HuH-7.5 (cell line): ENCODE results near the gene TCEANC2.

ENCODE experiments used
- DNase-seq: peaks from one replicate; pipeline ENCODE4 v3.0.0; 2011; ENCODE audit warnings: low spot score

TCEANC2 gene

DNA sequence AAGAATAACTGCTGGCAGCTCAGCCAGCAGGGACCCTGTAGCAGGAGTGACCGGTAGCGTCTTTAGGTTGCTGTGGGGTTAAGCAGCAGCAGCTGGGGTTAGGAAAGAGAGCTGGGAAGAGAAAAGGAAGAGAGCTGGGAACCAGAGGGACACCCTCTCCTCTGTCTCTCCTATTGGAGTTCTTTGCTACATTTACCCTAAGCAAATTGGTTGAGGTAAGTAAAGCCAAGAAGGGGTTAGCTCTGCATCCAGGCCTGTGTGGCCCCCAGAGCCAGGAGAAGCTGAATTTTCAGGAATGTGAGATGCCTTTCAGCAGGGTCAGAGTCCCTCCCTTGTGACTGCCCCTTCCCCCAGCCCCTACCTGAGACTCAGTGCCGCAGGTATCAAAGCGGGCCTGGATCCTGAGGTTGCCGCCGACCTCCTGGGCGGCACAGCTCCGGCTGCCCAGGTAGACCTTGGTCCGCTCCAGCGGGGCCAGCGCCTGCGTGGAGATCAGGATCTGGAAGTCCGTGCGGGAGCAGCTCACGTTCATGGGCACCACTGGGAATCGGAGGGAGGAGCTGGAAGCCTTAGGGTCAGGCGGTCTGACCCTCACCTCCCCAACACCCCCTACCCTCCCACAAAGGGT is 83.0 kb downstream of the TCEANC2 start:
- DNase-seq: no peak

DNA sequence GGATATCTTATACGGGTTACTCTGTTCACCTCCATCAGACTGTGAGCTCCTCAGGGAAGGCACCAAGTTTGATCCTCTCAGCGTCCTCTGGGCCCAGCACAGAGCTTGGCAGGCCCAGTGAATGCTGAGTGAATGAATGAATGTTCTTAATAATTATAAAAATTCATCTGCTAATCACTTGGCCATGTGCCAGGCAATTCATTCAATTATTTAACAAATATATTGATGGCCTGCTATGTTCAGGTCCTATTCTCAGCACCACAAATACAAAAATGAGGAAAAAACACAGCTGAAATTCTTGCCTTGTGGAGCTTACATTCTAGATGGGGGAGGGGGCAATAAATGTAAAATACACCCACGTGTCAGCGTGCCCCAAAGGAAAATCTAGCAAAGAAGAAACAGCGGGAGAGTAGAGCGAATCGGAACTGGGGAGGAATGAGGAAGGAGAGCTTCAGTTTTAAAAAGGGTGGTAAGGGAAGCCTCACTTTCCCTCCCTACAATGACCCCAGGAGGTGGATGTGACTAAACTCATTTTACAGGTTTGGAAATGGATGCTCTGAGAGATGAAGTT is 83.6 kb downstream of the TCEANC2 start:
- DNase-seq: no peak

DNA sequence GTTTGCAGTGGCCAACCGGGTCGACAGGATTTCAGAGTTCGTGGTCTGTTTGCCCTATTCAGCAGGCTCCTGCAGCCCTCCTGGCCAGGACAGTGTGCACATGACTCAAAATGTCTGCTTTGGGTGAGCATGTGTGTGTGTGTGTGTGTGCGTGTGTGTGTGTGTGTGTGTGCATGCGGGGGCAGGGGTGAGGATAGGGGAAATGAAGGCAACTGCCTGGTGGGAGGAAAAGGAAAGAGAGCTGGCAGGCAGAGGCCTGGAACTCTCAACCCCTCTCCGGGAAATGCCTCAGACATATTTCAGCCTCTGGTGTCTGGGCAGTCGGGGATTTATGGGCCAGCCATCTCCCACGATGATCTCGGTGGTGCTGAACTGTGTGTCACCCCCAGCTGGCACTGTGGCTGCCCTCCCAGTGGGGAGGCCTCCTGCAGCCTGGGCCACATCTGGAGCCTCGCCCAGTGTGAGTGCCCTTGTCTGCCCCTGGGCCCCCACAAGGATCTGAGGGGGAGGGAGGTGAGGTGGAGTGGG is 84.2 kb downstream of the TCEANC2 start:
- DNase-seq: no peak

DNA sequence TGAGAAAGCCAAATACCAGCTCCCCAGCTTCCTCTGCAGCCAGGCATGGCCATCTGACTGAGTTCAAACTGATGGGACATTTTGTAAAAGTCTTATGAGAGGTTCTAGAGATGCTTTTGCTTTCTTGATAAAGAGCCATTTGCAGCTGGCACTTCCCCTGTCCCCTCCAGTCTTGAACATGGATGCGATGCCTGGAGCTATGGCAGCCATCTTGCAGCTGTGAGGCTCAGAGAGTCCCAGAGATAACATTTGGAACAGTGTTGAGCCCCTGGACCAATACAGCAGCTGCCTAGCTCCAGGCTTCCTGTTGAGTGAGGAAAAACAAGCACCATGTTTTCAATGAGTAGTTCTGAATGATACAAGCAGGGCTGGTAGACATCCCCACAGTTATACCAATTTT is 85.6 kb downstream of the TCEANC2 start:
- no peak for DNase-seq

DNA sequence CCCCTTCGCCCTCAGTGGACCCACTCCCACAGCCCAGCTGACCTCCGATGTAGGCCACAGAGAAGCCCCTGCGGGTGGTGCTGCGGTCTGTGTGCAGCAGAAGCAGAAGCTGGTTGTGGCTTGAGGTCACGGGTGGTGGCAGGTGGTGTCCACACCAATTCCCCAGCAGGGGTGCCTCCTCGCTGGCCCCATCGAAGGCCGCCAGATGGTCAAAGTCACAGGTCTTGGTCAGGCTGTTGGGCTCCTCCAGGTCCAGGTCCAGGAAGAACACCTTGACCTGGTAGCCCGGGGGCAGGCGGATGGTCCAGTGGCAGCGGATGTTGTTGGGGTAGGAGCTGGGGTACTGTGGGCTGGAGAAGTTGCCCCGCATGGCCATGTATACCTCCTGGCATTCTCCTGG is 86.3 kb downstream of the TCEANC2 start:
- DNase-seq: no peak

DNA sequence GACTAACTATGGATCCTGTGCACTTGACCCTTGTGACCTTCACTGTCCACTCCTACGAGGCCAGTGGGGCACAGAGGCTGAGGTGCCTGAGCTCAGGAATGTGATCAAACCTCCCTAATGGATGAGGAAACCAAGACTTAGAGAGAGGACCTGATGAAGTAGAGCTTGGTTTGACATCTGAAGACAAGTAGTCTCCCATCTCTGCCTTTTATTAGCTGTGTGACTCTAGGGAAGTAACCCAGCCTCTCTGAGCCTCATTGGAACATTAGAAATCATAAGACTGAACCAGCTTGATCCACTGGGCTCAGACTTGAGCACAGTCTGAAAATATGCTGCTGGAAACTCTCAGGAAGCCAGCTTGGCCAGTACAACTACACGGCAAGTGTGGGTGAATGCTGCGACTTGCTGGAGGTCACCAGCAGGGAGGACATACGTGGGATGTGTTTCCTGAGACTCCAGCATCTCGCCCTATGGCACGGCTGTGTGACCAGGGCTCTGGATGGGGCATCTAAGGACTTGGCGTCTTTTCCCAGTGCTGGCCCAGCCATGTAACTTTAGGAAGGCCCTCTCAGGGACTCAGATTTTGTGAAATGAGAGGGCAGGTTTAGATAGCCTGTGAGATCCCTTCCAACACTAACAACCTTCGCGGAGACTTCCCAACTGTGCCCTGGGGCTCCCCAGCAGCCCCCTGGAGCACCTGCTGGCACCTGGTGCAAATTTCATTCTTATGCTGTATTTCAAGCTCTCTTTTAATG is 88.9 kb downstream of the TCEANC2 start:
- no peak for DNase-seq

DNA sequence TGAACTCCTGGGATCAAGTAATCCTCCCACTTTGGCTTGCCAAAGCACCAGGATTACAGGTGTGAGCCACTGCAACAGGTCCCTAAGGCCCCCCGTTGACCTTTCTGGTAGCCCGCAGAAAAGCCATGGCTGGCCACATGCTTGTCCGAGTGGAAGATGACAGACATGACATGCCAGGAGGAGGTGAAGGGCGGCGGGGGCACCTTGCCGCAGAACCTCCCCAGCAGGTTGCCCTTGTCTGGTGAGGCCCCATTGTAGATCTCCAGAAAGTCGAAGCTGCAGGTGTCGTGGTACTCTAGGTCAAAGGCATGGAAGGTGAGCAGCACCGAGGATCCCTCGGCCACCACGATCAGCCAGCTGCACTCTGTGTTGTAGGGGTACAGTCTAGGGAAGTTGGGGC is 91.0 kb downstream of the TCEANC2 start:
- DNase-seq: no peak

DNA sequence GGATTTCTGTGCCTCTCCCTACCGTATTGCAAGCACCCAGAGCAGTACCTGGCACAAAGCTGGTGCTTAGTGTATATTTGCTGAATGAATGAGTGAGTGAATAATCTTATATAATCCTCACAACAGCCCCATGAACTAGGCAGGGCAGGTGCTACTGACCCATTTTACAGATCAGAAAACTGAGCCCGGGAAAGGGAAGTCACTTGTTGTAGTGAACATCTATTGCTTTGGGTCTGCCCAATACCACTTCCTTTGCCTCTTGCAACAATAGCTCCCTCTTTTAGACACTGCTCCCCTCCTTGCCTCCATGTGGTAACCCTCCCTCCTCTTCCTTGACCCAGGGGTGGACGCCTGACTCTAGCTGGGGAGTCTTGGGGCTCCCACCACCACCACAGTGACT is 96.3 kb downstream of the TCEANC2 start:
- DNase-seq: no peak

DNA sequence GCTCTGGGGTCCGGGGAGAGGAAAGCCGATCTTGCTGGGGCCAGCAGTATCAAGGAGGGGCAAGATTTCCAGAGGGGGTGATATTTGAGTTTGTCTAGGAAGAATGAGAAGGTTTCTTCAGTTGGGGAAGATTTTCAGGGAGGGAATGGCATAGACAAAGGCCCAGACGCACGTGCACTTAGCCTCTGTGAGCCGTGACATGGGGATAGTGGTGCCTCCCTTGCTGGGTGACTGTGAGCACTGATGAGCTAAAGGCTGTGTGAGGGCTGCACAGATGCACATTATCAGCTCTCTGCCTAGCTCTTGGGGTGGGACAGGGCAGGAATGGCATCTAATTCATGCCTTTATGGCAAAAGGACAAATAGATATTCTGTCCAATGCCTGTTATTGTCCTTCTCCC is 97.6 kb downstream of the TCEANC2 start:
- no peak for DNase-seq

DNA sequence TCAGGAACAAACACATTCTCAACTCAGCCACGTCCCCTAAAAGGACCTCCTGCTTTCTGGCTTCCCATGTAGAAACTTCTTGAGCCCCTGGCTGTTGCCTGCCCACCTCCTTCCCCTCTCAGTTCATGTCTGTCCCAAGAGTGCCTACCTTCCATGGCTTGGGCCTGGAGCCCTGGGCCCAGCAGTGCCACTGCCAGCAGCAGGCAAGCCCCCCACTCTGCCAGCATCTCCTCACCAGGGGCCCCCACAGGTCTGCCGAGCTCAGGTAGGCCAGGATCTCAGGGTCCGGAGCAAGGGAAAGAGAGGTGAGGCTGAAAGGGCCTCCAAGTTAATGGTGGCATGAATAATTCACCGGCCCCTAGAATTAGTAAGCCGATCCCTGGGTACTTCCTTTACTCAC is 99.3 kb downstream of the TCEANC2 start, which contains the start of gene CDCP2:
Gene CDCP2 (minus strand): TSS at position 305 of the 400 bp plus-strand sequence. CDS start 78 bp downstream, at position 227.
- no peak for DNase-seq

DNA sequence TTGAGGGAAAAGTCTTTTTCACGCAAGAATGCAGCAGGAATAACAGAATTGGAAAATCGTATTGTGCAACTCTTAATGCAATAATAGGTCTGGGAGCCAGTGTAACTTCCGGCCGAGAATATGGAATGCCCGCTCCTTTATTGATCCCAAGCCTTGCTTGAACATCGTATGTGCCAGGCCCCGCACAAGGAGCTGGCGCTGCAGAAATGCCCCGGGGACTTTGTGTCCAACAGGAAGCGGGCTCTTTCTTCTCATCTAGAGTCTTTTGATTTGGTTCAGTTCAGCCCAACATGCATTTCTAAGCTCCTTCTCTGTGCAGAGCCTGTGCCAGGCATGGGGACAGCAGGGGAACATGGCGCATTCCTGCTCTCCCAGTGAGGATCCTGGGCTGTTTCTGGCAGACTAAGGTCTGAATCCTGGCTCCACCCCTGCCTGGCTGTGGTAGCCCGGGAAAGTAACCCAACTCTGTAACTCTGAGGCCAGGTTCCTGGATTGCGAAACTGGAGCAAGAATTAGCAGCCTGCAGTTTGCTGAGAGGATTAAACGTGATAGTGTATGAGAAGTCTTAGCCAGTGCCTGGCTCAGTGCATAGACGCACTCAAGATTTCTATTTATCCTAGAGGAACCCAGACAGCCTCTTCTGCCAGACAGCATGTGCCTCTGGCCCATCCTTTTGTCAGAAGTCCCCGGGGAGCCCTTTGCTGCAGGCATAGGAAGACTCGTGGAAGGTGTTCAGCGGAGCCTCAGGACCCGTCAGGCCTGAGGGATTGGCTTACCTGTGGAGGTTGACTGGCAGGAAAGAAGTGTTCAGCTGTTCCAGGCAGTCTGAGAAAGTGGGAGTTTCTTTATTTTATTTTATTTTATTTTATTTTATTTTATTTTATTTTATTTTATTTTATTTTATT is 100.4 kb downstream of the TCEANC2 start:
- DNase-seq: peak; percentile 84
